Prostate gland (tissue), 2 donors: Measurements from ENCODE around the gene TMEM240. TPM values are rescaled to one million over a fixed set of nuclear protein-coding genes. Genes with fewer than 3 reads are reported as not detected.
"Not testable (repeated sequence)": the region's sequence is repeated elsewhere in the genome, so short reads cannot be mapped to it uniquely, and the experiment has no call there.

ENCODE experiments used
- DNase-seq: peaks from one replicate; pipeline ENCODE4 v3.0.0-alpha.2; 2019; ENCODE audit warnings: low spot score
- H3K27ac ChIP-seq, 2 donors: fragments of 200-600 bp; sonication (generic); 2 replicates each; pipeline ENCODE4 v1.5.1; 2017 to 2019
- H3K27me3 ChIP-seq: fragments of 200-600 bp; sonication (generic); replicated peaks from 2 replicates; pipeline ENCODE4 v1.5.1; 2019; ENCODE audit not compliant: insufficient read depth
- H3K36me3 ChIP-seq, 2 donors: fragments of 200-600 bp; sonication (generic); 1 replicate in 1 of 2; 2 replicates in 1 of 2; pipeline versions ENCODE4 v1.5.1 to v1.8.1; 2017 to 2019
- H3K4me1 ChIP-seq: fragments of 200-600 bp; sonication (generic); replicated peaks from 2 replicates; pipeline ENCODE4 v1.5.1; 2019
- H3K4me3 ChIP-seq, 2 donors: fragments of 200-600 bp; sonication (generic); 2 replicates each; pipeline ENCODE4 v1.5.1; 2017 to 2019
- H3K9me3 ChIP-seq: fragments of 200-600 bp; sonication (generic); 2 replicates; pipeline ENCODE4 v1.5.1; 2017
- POLR2A ChIP-seq: fragments of 450-650 bp; IDR thresholded peaks from one replicate; pipeline ENCODE4 v1.6.1; 2016; ENCODE audit warnings: antibody characterized with exemption, mild to moderate bottlenecking
- POLR2AphosphoS5 ChIP-seq: sonication (generic); formaldehyde crosslinking; IDR thresholded peaks from one replicate; pipeline ENCODE4 v1.6.1; 2017; ENCODE audit warnings: antibody characterized with exemption
- WGBS: methylation state at CpG from one replicate; pipeline ENCODE4 v1.1.5; 2018; 5-methylcytosine and 5-hydroxymethylcytosine counted together
- intact Hi-C: fragments of 100-400 bp; cut with DNase I; formaldehyde crosslinking; loops from one replicate; pipeline ENCODE4 v1.14.2; 2022
- total RNA-seq, 2 donors: library from RNA; depleted of rRNA; stranded (reverse); fragments of >200 nt; gene quantifications; one replicate each; pipeline ENCODE4 v1.1.0, GENCODE V29; 2016
- TF ChIP-seq, protein P1 (sequence below), 4 experiments: fragments of 200-600 bp in 2 of 4; fragments of 450-650 bp in 2 of 4; sonication (generic) in 2 of 4; IDR thresholded peaks; 1 replicate in 3 of 4; 2 replicates in 1 of 4; pipeline ENCODE4 v1.5.1; 2016 to 2019; ENCODE audit warnings: antibody characterized with exemption in 4 of 4, mild to moderate bottlenecking in 2 of 4, moderate library complexity in 2 of 4

Gene TMEM240
- total RNA-seq, 2 donors from 2014 or later, result 4.5 to 6.8 TPM

- Histone ChIP-seq H3K9me3 (no peaks in the 10 kb centered on the region), H3K27ac (no peak overlapping the region), H3K27me3 (no peaks in the 10 kb centered on the region), H3K36me3 (peaks cover 9 to 12% of the 10 kb centered on the region in 2 donors), H3K4me3 (no peak overlapping the region), H3K4me1 (no peaks in the 10 kb centered on the region)
- no peak for DNase-seq
- TF ChIP-seq, protein P1, sequence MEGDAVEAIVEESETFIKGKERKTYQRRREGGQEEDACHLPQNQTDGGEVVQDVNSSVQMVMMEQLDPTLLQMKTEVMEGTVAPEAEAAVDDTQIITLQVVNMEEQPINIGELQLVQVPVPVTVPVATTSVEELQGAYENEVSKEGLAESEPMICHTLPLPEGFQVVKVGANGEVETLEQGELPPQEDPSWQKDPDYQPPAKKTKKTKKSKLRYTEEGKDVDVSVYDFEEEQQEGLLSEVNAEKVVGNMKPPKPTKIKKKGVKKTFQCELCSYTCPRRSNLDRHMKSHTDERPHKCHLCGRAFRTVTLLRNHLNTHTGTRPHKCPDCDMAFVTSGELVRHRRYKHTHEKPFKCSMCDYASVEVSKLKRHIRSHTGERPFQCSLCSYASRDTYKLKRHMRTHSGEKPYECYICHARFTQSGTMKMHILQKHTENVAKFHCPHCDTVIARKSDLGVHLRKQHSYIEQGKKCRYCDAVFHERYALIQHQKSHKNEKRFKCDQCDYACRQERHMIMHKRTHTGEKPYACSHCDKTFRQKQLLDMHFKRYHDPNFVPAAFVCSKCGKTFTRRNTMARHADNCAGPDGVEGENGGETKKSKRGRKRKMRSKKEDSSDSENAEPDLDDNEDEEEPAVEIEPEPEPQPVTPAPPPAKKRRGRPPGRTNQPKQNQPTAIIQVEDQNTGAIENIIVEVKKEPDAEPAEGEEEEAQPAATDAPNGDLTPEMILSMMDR (IDR thresholded peaks at IDR 0.05), result no peak
- TF ChIP-seq POLR2A, result no peak
- TF ChIP-seq POLR2AphosphoS5, result no peak
- 92% methylated on average over 12 of the region's 21 CpGs for WGBS
- intact Hi-C loops, result no loop called here
Observed at GRCh38 chr1:1562556-1563195, 22.3 kb upstream of the TMEM240 start.

GRCh38 chr1:1561801-1562470 lies 21.5 kb upstream of the TMEM240 start:
- intact Hi-C loops, result no loop called here
- peaks cover 9 to 12% of the 10 kb centered on the region in 2 donors for H3K36me3 ChIP-seq
- no peak for TF ChIP-seq POLR2A
- no peak for TF ChIP-seq POLR2AphosphoS5
- TF ChIP-seq, protein P1 (IDR thresholded peaks at IDR 0.05), result no peak
- no peaks in the 10 kb centered on the region for H3K4me1 ChIP-seq
- H3K4me3 ChIP-seq, result no peak overlapping the region
- no peak overlapping the region for H3K27ac ChIP-seq
- no peak for DNase-seq
- H3K27me3 ChIP-seq, result no peaks in the 10 kb centered on the region
- H3K9me3 ChIP-seq, result no peaks in the 10 kb centered on the region
- WGBS, result 94% methylated on average over 15 of the region's 15 CpGs

DNA sequence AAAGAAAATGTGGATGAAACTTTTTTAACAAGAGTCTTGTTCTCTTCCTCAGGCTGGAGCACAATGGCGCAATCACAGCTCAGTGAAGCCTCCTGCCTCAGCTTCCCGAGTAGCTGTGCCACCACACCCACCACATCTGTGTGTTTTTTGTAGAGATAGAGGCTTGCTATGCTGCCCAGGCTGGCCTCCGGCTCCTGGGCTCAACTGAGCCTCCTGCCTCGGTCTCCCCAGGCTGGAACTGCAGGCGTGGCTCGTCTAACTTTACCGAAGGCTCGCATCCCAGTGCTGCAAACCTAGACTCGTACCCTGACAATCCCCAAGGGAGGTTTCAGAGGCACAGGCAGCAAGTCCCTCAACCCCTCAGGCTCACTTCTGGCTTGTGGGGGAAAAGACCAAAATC lies 19.8 kb upstream of the TMEM240 start:
- TF ChIP-seq POLR2A (no peak), POLR2AphosphoS5 (no peak)
- TF ChIP-seq, protein P1 (IDR thresholded peaks at IDR 0.05), result no peak
- DNase-seq, result no peak
- H3K27me3 ChIP-seq, result no peaks in the 10 kb centered on the region
- no peaks in the 10 kb centered on the region for H3K9me3 ChIP-seq
- peaks cover 10 to 12% of the 10 kb centered on the region in 2 donors for H3K36me3 ChIP-seq
- no peak overlapping the region for H3K4me3 ChIP-seq
- 89% methylated on average over 9 of the region's 9 CpGs for WGBS
- no peak overlapping the region for H3K27ac ChIP-seq
- intact Hi-C loops, result no loop called here
- H3K4me1 ChIP-seq, result no peaks in the 10 kb centered on the region

GRCh38 chr1:1559066-1559465 lies 18.6 kb upstream of the TMEM240 start:
- Histone ChIP-seq H3K9me3 (no peaks in the 10 kb centered on the region), H3K27ac (no peak overlapping the region), H3K4me3 (no peak overlapping the region), H3K27me3 (no peaks in the 10 kb centered on the region), H3K4me1 (no peaks in the 10 kb centered on the region), H3K36me3 (peaks cover 9 to 12% of the 10 kb centered on the region in 2 donors)
- no peak for DNase-seq
- TF ChIP-seq POLR2A (no peak), POLR2AphosphoS5 (no peak)
- TF ChIP-seq, protein P1 (IDR thresholded peaks at IDR 0.05), result no peak
- WGBS, result 70% methylated on average over 17 of the region's 17 CpGs
- intact Hi-C loops, result no loop called here

GRCh38 chr1:1558591-1558990 lies 18.2 kb upstream of the TMEM240 start:
- Histone ChIP-seq H3K9me3 (no peaks in the 10 kb centered on the region), H3K27ac (no peak overlapping the region), H3K27me3 (no peaks in the 10 kb centered on the region), H3K36me3 (peaks cover 9 to 12% of the 10 kb centered on the region in 2 donors), H3K4me3 (no peak overlapping the region), H3K4me1 (no peaks in the 10 kb centered on the region)
- TF ChIP-seq, protein P1 (IDR thresholded peaks at IDR 0.05), result no peak
- no peak for TF ChIP-seq POLR2AphosphoS5
- TF ChIP-seq POLR2A, result no peak
- WGBS, result 73% methylated on average over 4 of the region's 4 CpGs
- DNase-seq, result no peak
- intact Hi-C loops, result no loop called here

DNA sequence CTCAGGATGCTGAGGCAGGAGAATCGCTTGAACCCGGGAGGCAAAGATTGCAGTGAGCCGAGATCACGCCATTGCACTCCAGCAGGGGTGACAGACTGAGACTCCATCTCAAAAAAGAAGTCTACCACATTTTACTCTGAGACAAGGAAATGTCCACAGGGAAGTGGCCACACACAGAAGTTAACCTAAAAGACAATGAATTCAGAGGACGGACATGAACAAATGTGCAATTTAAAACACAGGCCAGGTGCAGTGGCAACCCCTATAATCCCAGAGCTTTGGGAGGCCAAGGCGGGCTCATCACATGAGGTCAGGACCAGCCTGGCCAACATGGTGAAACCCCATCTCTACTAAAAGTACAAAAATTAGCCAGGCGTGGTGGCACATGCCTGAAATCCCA lies 17.3 kb upstream of the TMEM240 start:
- 90% methylated on average over 7 of the region's 7 CpGs for WGBS
- not testable (repeated sequence) for DNase-seq, H3K27ac ChIP-seq

DNA sequence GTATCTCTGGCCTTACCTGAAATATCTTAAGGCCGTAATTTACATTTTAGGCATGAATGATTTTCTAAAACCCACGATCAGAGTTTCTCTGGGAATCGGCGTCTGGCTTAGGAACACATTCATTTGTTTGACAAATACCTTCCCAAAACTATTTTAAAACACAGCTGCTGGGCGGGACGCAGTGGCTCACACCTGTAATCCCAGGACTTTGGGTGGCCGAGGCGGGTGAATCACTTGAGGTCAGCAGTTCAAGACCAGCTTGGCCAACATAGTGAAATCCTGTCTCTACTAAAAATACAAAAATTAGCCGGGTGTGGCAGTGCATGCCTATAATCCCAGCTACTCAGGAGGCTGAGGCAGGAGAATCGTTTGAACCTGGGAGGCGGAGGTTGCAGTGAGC lies 16.5 kb upstream of the TMEM240 start:
- H3K36me3 ChIP-seq, intact Hi-C loops, H3K9me3 ChIP-seq, DNase-seq, H3K4me3 ChIP-seq, H3K27me3 ChIP-seq, H3K27ac ChIP-seq, H3K4me1 ChIP-seq: not testable (repeated sequence)
- 84% methylated on average over 11 of the region's 11 CpGs for WGBS

More for the DNA sequence above, 17.3 kb upstream of the TMEM240 start:
- H3K27me3 ChIP-seq, H3K4me3 ChIP-seq, H3K9me3 ChIP-seq, H3K4me1 ChIP-seq, intact Hi-C loops: not testable (repeated sequence)
- peaks cover 6 to 12% of the 10 kb centered on the region in 2 donors for H3K36me3 ChIP-seq
